Measurements from ENCODE around the gene SPTSSA.

SPTSSA gene

GRCh38 chr14:34466691-34467090 lies 4.7 kb upstream of the SPTSSA start:
- no peak overlapping the region for H3K23ac ChIP-seq (ENCODE audit: low read length)
- no CpG with 5 or more reads among the region's 2 CpGs for WGBS (ENCODE audit: extremely low coverage, insufficient coverage, low lambda C conversion rate)
- no peak overlapping the region for H2BK5ac ChIP-seq (ENCODE audit: low read length)
- no peak overlapping the region for H3K4ac ChIP-seq (ENCODE audit: low read depth, low read length)
- no peak overlapping the region for H4K8ac ChIP-seq (ENCODE audit: low read depth, low read length)
- no peak overlapping the region for H3K56ac ChIP-seq (ENCODE audit: low read length)
- no peak overlapping the region for H4K5ac ChIP-seq (ENCODE audit: low read length)
- H3K4me3 ChIP-seq (ENCODE audit: low read length), result no peak overlapping the region
- no peaks in the 10 kb centered on the region for H3K27me3 ChIP-seq (ENCODE audit: insufficient read depth, low read length, poor library complexity)
- H3K36me3 ChIP-seq (ENCODE audit: control insufficient read depth, insufficient read depth, low read length), result no peaks in the 10 kb centered on the region
- no peak overlapping the region for H2BK120ac ChIP-seq (ENCODE audit: low read depth, low read length)
- no peak overlapping the region for H2BK15ac ChIP-seq (replicated peaks; ENCODE audit: low read depth)
- H3K9ac ChIP-seq (ENCODE audit: low read length), result no peak overlapping the region
- no peaks in the 10 kb centered on the region for H3K79me2 ChIP-seq (ENCODE audit: control insufficient read depth, insufficient read depth, low read length)
- no peak overlapping the region for H3K18ac ChIP-seq (ENCODE audit: low read length)
- H3K79me1 ChIP-seq (ENCODE audit: low read length), result no peaks in the 10 kb centered on the region
- H3K4me1 ChIP-seq (ENCODE audit: control insufficient read depth, low read depth, low read length), result peaks cover 2% of the 10 kb centered on the region
- no peak for DNase-seq
- no peak overlapping the region for H3K4me2 ChIP-seq (ENCODE audit: low read length)
- H2AK5ac ChIP-seq (ENCODE audit: low read length), result no peak overlapping the region
- H3K27ac ChIP-seq (ENCODE audit: low read depth, low read length), result no peak overlapping the region

GRCh38 chr14:34465069-34465859 lies 3.2 kb upstream of the SPTSSA start:
- Histone ChIP-seq H3K27me3 (ENCODE audit: insufficient read depth, low read length, poor library complexity) (no peaks in the 10 kb centered on the region), H3K18ac (ENCODE audit: low read length) (no peak overlapping the region), H3K4ac (ENCODE audit: low read depth, low read length) (no peak overlapping the region), H3K56ac (ENCODE audit: low read length) (no peak overlapping the region), H3K79me2 (ENCODE audit: control insufficient read depth, insufficient read depth, low read length) (peaks cover 3% of the 10 kb centered on the region), H3K4me3 (ENCODE audit: low read length) (no peak overlapping the region), H3K36me3 (ENCODE audit: control insufficient read depth, insufficient read depth, low read length) (no peaks in the 10 kb centered on the region), H3K27ac (ENCODE audit: low read depth, low read length) (no peak overlapping the region), H2BK5ac (ENCODE audit: low read length) (no peak overlapping the region), H3K4me2 (ENCODE audit: low read length) (no peak overlapping the region), H2AK5ac (ENCODE audit: low read length) (no peak overlapping the region), H3K23ac (ENCODE audit: low read length) (no peak overlapping the region), H3K9ac (ENCODE audit: low read length) (no peak overlapping the region), H4K8ac (ENCODE audit: low read depth, low read length) (no peak overlapping the region), H2BK15ac (replicated peaks; ENCODE audit: low read depth) (no peak overlapping the region), H2BK120ac (ENCODE audit: low read depth, low read length) (no peak overlapping the region), H3K4me1 (ENCODE audit: control insufficient read depth, low read depth, low read length) (peaks cover 2% of the 10 kb centered on the region), H4K5ac (ENCODE audit: low read length) (no peak overlapping the region), H3K79me1 (ENCODE audit: low read length) (peaks cover 3% of the 10 kb centered on the region)
- DNase-seq, result peak; percentile 55
- no CpG with 5 or more reads among the region's 2 CpGs for WGBS (ENCODE audit: extremely low coverage, insufficient coverage, low lambda C conversion rate)

- no peak overlapping the region for H3K18ac ChIP-seq (ENCODE audit: low read length)
- H3K27ac ChIP-seq (ENCODE audit: low read depth, low read length), result no peak overlapping the region
- H4K8ac ChIP-seq (ENCODE audit: low read depth, low read length), result no peak overlapping the region
- H2BK5ac ChIP-seq (ENCODE audit: low read length), result no peak overlapping the region
- no CpG with 5 or more reads among the region's 1 CpG for WGBS (ENCODE audit: extremely low coverage, insufficient coverage, low lambda C conversion rate)
- DNase-seq, result no peak
- peaks cover 12% of the 10 kb centered on the region for H3K79me2 ChIP-seq (ENCODE audit: control insufficient read depth, insufficient read depth, low read length)
- no peak overlapping the region for H3K4me3 ChIP-seq (ENCODE audit: low read length)
- H3K4me2 ChIP-seq (ENCODE audit: low read length), result no peak overlapping the region
- no peak overlapping the region for H3K9ac ChIP-seq (ENCODE audit: low read length)
- no peak overlapping the region for H3K23ac ChIP-seq (ENCODE audit: low read length)
- no peak overlapping the region for H2BK120ac ChIP-seq (ENCODE audit: low read depth, low read length)
- no peak overlapping the region for H2BK15ac ChIP-seq (replicated peaks; ENCODE audit: low read depth)
- no peak overlapping the region for H3K4ac ChIP-seq (ENCODE audit: low read depth, low read length)
- H4K5ac ChIP-seq (ENCODE audit: low read length), result no peak overlapping the region
- H3K36me3 ChIP-seq (ENCODE audit: control insufficient read depth, insufficient read depth, low read length), result no peaks in the 10 kb centered on the region
- peaks cover 3% of the 10 kb centered on the region for H3K79me1 ChIP-seq (ENCODE audit: low read length)
- peaks cover 2% of the 10 kb centered on the region for H3K4me1 ChIP-seq (ENCODE audit: control insufficient read depth, low read depth, low read length)
- no peaks in the 10 kb centered on the region for H3K27me3 ChIP-seq (ENCODE audit: insufficient read depth, low read length, poor library complexity)
- no peak overlapping the region for H2AK5ac ChIP-seq (ENCODE audit: low read length)
- no peak overlapping the region for H3K56ac ChIP-seq (ENCODE audit: low read length)
Observed at GRCh38 chr14:34463598-34463961, 1.5 kb upstream of the SPTSSA start.

- peak overlapping the region; percentile 96 for H3K56ac ChIP-seq (ENCODE audit: low read length)
- H3K4me2 ChIP-seq (ENCODE audit: low read length), result peak overlapping the region; percentile 61
- peak overlapping the region; percentile 80 for H3K23ac ChIP-seq (ENCODE audit: low read length)
- no peaks in the 10 kb centered on the region for H3K36me3 ChIP-seq (ENCODE audit: control insufficient read depth, insufficient read depth, low read length)
- H4K5ac ChIP-seq (ENCODE audit: low read length), result no peak overlapping the region
- peak overlapping the region; percentile 92 for H3K27ac ChIP-seq (ENCODE audit: low read depth, low read length)
- H2BK15ac ChIP-seq (replicated peaks; ENCODE audit: low read depth), result no peak overlapping the region
- H3K27me3 ChIP-seq (ENCODE audit: insufficient read depth, low read length, poor library complexity), result no peaks in the 10 kb centered on the region
- H3K4me3 ChIP-seq (ENCODE audit: low read length), result peak overlapping the region; percentile 90
- H2BK120ac ChIP-seq (ENCODE audit: low read depth, low read length), result peak overlapping the region; percentile 74
- peak overlapping the region; percentile 89 for H3K9ac ChIP-seq (ENCODE audit: low read length)
- H3K4me1 ChIP-seq (ENCODE audit: control insufficient read depth, low read depth, low read length), result peaks cover 2% of the 10 kb centered on the region
- H3K18ac ChIP-seq (ENCODE audit: low read length), result peak overlapping the region; percentile 100
- peak overlapping the region; percentile 95 for H4K8ac ChIP-seq (ENCODE audit: low read depth, low read length)
- DNase-seq, result peak; percentile 91
- peak overlapping the region; percentile 72 for H3K4ac ChIP-seq (ENCODE audit: low read depth, low read length)
- H3K79me2 ChIP-seq (ENCODE audit: control insufficient read depth, insufficient read depth, low read length), result peaks cover 22% of the 10 kb centered on the region
- no CpG with 5 or more reads among the region's 45 CpGs for WGBS (ENCODE audit: extremely low coverage, insufficient coverage, low lambda C conversion rate)
- H2BK5ac ChIP-seq (ENCODE audit: low read length), result peak overlapping the region; percentile 67
- peaks cover 3% of the 10 kb centered on the region for H3K79me1 ChIP-seq (ENCODE audit: low read length)
- H2AK5ac ChIP-seq (ENCODE audit: low read length), result no peak overlapping the region
Observed at GRCh38 chr14:34461334-34462131, 507 bp downstream of the SPTSSA start.

GRCh38 chr14:34460841-34461240 lies 1.2 kb downstream of the SPTSSA start:
- Histone ChIP-seq H2BK120ac (ENCODE audit: low read depth, low read length) (no peak overlapping the region), H2BK5ac (ENCODE audit: low read length) (no peak overlapping the region), H4K5ac (ENCODE audit: low read length) (no peak overlapping the region), H3K4me1 (ENCODE audit: control insufficient read depth, low read depth, low read length) (peaks cover 2% of the 10 kb centered on the region), H4K8ac (ENCODE audit: low read depth, low read length) (no peak overlapping the region), H2BK15ac (replicated peaks; ENCODE audit: low read depth) (no peak overlapping the region), H3K79me1 (ENCODE audit: low read length) (peaks cover 3% of the 10 kb centered on the region), H3K27me3 (ENCODE audit: insufficient read depth, low read length, poor library complexity) (no peaks in the 10 kb centered on the region), H3K27ac (ENCODE audit: low read depth, low read length) (no peak overlapping the region), H3K4me2 (ENCODE audit: low read length) (peak overlapping the region; percentile 19), H3K18ac (ENCODE audit: low read length) (no peak overlapping the region), H3K36me3 (ENCODE audit: control insufficient read depth, insufficient read depth, low read length) (no peaks in the 10 kb centered on the region), H3K4me3 (ENCODE audit: low read length) (no peak overlapping the region), H3K23ac (ENCODE audit: low read length) (no peak overlapping the region), H3K56ac (ENCODE audit: low read length) (no peak overlapping the region), H3K79me2 (ENCODE audit: control insufficient read depth, insufficient read depth, low read length) (peaks cover 22% of the 10 kb centered on the region), H3K4ac (ENCODE audit: low read depth, low read length) (no peak overlapping the region), H3K9ac (ENCODE audit: low read length) (no peak overlapping the region), H2AK5ac (ENCODE audit: low read length) (no peak overlapping the region)
- DNase-seq, result peak; percentile 75
- no CpG with 5 or more reads among the region's 2 CpGs for WGBS (ENCODE audit: extremely low coverage, insufficient coverage, low lambda C conversion rate)

Measured in mesendoderm (in vitro differentiated cells).